Spleen (tissue), 11 donors: ENCODE results near the gene DCLRE1A. TPM values are rescaled to one million over a fixed set of nuclear protein-coding genes. Genes with fewer than 3 reads are reported as not detected.

Experiments
- DNase-seq: peaks from one replicate; pipeline ENCODE4 v3.0.0-alpha.2; 2020
- H3K27ac ChIP-seq, 8 donors: fragments of 200-600 bp; sonication (generic) in 7 of 8; 1 replicate in 4 of 8; 2 replicates in 4 of 8; pipeline versions ENCODE4 v1.5.0 to v1.8.0; 2016 to 2021; ENCODE audit warnings: inconsistent platforms in 4 of 8, mild to moderate bottlenecking in 4 of 8, moderate library complexity in 1 of 8
- H3K27me3 ChIP-seq, 7 donors: fragments of 200-600 bp; sonication (generic) in 6 of 7; replicated peaks in 1 of 7; 1 replicate in 4 of 7; 2 replicates in 3 of 7; pipeline versions ENCODE4 v1.5.0 to v1.8.0; 2016 to 2021; ENCODE audit warnings: inconsistent platforms in 3 of 7, mild to moderate bottlenecking in 1 of 7
- H3K36me3 ChIP-seq, 6 donors: fragments of 200-600 bp; sonication (generic) in 5 of 6; 1 replicate in 4 of 6; 2 replicates in 2 of 6; pipeline versions ENCODE4 v1.5.0 to v1.8.0; 2016 to 2021; ENCODE audit warnings: inconsistent platforms in 2 of 6
- H3K4me1 ChIP-seq, 6 donors: fragments of 200-600 bp; sonication (generic) in 5 of 6; 1 replicate in 3 of 6; 2 replicates in 3 of 6; pipeline versions ENCODE4 v1.5.0 to v1.8.0; 2016 to 2021; ENCODE audit warnings: inconsistent platforms in 3 of 6
- H3K4me3 ChIP-seq, 8 donors: fragments of 200-600 bp; sonication (generic) in 7 of 8; 1 replicate in 4 of 8; 2 replicates in 4 of 8; pipeline versions ENCODE4 v1.5.0 to v1.8.0; 2016 to 2021; ENCODE audit warnings: inconsistent platforms in 4 of 8, mild to moderate bottlenecking in 4 of 8, moderate library complexity in 2 of 8
- H3K9me3 ChIP-seq, 8 donors: fragments of 200-600 bp; sonication (generic) in 7 of 8; 1 replicate in 4 of 8; 2 replicates in 4 of 8; pipeline versions ENCODE4 v1.5.0 to v1.8.0; 2016 to 2021; ENCODE audit warnings: inconsistent platforms in 4 of 8
- POLR2A ChIP-seq, 3 donors: fragments of 450-650 bp; IDR thresholded peaks; one replicate each; pipeline ENCODE4 v1.5.1; 2017; ENCODE audit warnings: antibody characterized with exemption in 3 of 3, mild to moderate bottlenecking in 1 of 3
- POLR2AphosphoS5 ChIP-seq, 3 donors: sonication (generic); formaldehyde crosslinking; IDR thresholded peaks; one replicate each; pipeline ENCODE4 v1.5.1; 2017; ENCODE audit warnings: antibody characterized with exemption in 3 of 3
- WGBS, 5 donors: extraction: QIAGEN DNeasy Blood & Tissue Kit in 3 of 5; methylation state at CpG; one replicate each; pipeline versions ENCODE4 v1.1.5 to v1.1.7; 2013 to 2018; 5-methylcytosine and 5-hydroxymethylcytosine counted together
- intact Hi-C: fragments of 100-400 bp; cut with DNase I; formaldehyde crosslinking; loops from one replicate; pipeline ENCODE4 v1.15.0; 2023; ENCODE audit warnings: low total_unique reads
- polyA plus RNA-seq, 3 donors: library from polyadenylated mRNA; stranded (reverse); fragments of 200-250 nt; gene quantifications; one replicate each; pipeline ENCODE4 v1.2.1, GENCODE V29; 2013
- total RNA-seq, 7 donors: library from RNA; depleted of rRNA in 3 of 7; stranded (reverse); fragments of >200 nt in 3 of 7; fragmentation: NEBNext Ultra II Directional in 4 of 7; extraction: Animal tissue kit (Norgen Biotek cat#: 25700) in 4 of 7; gene quantifications; one replicate each; pipeline versions ENCODE4 v1.1.0 to v1.2.1, GENCODE V29; 2016 to 2021
- TF ChIP-seq, protein P1 (sequence below), 11 experiments: fragments of 200-600 bp in 7 of 11; fragments of 450-650 bp in 4 of 11; sonication (generic) in 4 of 11; IDR thresholded peaks in 8 of 11; conservative IDR thresholded peaks in 3 of 11; 1 replicate in 7 of 11; 2 replicates in 4 of 11; pipeline versions ENCODE4 v1.4.0 to v1.8.0; 2016 to 2021; ENCODE audit warnings: antibody characterized with exemption in 11 of 11, inconsistent platforms in 4 of 11, mild to moderate bottlenecking in 1 of 11
- donor health status: healthy with polysubstance abuse.
- donor health status: DM: no; HTN: no; CAD: no; lungs with moderate emphysema.
- donor health status: DM: no; HTN: no; CAD: no.
- donor health status: Bipolar disorder and iron deficiency.
- donor health status: healthy.
- donor health status: DM: no; HTN: no; CAD: no.
- donor health status: DM: yes; HTN: yes; CAD: no.

Gene DCLRE1A
- total and polyA plus RNA-seq, 10 donors = 2.1 to 8.3 (median 6.0) TPM

DNA sequence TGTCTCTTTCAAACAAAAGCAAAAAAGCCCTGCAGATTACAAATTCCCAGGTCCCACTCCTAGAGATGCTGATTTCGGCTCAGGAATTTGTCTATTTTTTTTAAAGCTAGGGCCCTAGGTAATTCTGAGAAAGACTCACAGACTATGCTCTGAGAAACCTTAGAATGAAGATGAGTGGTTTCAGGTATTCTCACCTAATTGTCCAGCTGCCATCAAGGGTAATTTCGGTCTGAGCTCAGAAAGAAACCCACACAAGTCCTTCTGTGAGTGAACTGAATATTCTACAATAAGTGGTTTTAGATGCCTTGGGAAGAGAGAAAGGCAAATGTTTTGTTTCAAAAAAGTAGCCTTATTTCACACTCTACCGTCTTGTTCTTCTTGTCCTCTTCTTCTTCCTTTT is 45.7 kb downstream of the DCLRE1A start:
- intact Hi-C loops = no loop called here
- no peak overlapping the region for H3K27ac ChIP-seq
- no peak for DNase-seq
- TF ChIP-seq POLR2A (IDR thresholded peaks at IDR 0.05) (no peak), POLR2AphosphoS5 (IDR thresholded peaks at IDR 0.05) (no peak)
- TF ChIP-seq, protein P1, sequence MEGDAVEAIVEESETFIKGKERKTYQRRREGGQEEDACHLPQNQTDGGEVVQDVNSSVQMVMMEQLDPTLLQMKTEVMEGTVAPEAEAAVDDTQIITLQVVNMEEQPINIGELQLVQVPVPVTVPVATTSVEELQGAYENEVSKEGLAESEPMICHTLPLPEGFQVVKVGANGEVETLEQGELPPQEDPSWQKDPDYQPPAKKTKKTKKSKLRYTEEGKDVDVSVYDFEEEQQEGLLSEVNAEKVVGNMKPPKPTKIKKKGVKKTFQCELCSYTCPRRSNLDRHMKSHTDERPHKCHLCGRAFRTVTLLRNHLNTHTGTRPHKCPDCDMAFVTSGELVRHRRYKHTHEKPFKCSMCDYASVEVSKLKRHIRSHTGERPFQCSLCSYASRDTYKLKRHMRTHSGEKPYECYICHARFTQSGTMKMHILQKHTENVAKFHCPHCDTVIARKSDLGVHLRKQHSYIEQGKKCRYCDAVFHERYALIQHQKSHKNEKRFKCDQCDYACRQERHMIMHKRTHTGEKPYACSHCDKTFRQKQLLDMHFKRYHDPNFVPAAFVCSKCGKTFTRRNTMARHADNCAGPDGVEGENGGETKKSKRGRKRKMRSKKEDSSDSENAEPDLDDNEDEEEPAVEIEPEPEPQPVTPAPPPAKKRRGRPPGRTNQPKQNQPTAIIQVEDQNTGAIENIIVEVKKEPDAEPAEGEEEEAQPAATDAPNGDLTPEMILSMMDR (IDR thresholded peaks at IDR 0.05 in 8 of 11, conservative IDR thresholded peaks at IDR 0.05 in 3 of 11) = no peak
- no peak overlapping the region for H3K4me3 ChIP-seq
- 73 to 88% (median 77%) methylated on average over 3 of the region's 3 CpGs for WGBS, 5 donors
- peaks cover 0 to 2% (median under 1%) of the 10 kb centered on the region in 6 donors for H3K4me1 ChIP-seq
- peaks cover 0 to 10% (median 0%) of the 10 kb centered on the region in 7 donors for H3K27me3 ChIP-seq
- H3K36me3 ChIP-seq = no peaks in the 10 kb centered on the region
- H3K9me3 ChIP-seq = no peaks in the 10 kb centered on the region

DNA sequence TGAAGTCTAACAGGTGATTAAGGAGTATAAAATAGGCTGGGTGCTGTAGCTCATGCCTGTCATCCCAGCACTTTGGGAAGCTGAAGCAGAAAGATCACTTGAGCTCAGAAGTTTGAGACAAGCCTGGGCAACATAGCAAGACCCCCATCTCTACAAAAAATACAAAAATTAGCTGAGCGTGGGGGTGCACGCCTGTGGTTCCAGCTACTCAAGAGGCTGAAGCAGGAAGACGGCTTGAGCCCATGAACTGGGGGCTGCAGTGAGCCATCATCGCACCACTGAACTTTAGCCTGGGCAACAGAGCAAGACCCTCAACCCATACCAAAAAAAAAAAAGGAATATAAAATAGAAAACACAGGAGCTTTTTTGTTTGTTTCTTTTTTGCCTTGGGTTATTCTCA is 47.4 kb downstream of the DCLRE1A start:
- Histone ChIP-seq H3K4me3 (no peak overlapping the region), H3K4me1 (peaks cover 0 to 5% (median 1%) of the 10 kb centered on the region in 6 donors), H3K9me3 (no peaks in the 10 kb centered on the region), H3K27me3 (peaks cover 0 to 10% (median 0%) of the 10 kb centered on the region in 7 donors), H3K36me3 (no peaks in the 10 kb centered on the region), H3K27ac (no peak overlapping the region)
- intact Hi-C loops = no loop called here
- TF ChIP-seq POLR2A (IDR thresholded peaks at IDR 0.05) (no peak), POLR2AphosphoS5 (IDR thresholded peaks at IDR 0.05) (no peak)
- TF ChIP-seq, protein P1 (IDR thresholded peaks at IDR 0.05 in 8 of 11, conservative IDR thresholded peaks at IDR 0.05 in 3 of 11) = no peak
- 93 to 99% (median 96%) methylated on average over 4 of the region's 4 CpGs for WGBS, 5 donors
- DNase-seq = no peak

DNA sequence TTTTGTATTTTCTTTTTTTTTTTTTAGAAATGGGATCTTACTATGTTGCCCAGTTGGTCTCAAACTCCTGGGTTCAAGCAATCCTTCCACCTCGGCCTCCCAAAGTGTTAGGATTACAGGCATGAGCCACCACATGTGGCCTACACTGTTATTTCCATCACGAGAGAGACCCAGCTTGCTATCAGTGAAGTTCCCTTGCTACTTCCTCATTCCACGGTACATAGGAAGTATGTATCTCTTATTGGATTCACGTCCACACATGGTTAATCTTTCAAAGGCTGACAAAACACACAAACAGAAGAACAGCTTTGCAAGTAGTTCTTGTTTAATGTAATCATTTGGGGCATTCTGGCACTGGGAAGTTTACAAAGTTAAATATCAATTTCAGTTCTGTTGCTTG is 50.9 kb downstream of the DCLRE1A start:
- no peaks in the 10 kb centered on the region for H3K36me3 ChIP-seq
- WGBS, 5 donors = 18 to 32% (median 31%) methylated on average over 4 of the region's 4 CpGs
- no peaks in the 10 kb centered on the region for H3K9me3 ChIP-seq
- peaks cover 0 to 10% (median 1%) of the 10 kb centered on the region in 6 donors for H3K4me1 ChIP-seq
- H3K4me3 ChIP-seq = no peak overlapping the region
- peaks cover 0 to 5% (median 0%) of the 10 kb centered on the region in 7 donors for H3K27me3 ChIP-seq
- no peak overlapping the region for H3K27ac ChIP-seq
- intact Hi-C loops = no loop called here
- TF ChIP-seq, protein P1 (IDR thresholded peaks at IDR 0.05 in 8 of 11, conservative IDR thresholded peaks at IDR 0.05 in 3 of 11) = no peak
- no peak for TF ChIP-seq POLR2A (IDR thresholded peaks at IDR 0.05)
- TF ChIP-seq POLR2AphosphoS5 (IDR thresholded peaks at IDR 0.05) = no peak
- DNase-seq = no peak

DNA sequence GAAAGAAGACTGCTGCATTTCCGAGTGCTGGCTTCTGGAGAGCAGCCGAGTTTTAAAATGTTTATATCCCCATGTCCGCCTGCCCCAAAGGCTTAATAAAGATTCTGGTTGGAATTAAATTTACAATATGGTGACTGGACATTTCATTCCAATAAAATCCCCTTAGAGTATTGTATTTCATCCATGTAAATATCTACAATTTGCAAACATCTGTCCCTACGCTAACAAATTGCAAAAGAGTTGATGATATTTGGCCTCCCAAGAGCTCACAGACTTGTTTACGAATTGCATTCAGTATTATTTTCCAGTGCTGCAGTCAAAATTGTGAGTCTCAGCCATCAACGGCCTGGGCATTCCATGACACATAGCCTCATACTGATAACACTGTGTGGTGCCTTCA is 52.3 kb downstream of the DCLRE1A start:
- Histone ChIP-seq H3K4me3 (no peak overlapping the region), H3K27ac (no peak overlapping the region), H3K27me3 (peaks cover 0 to 5% (median 0%) of the 10 kb centered on the region in 7 donors), H3K36me3 (no peaks in the 10 kb centered on the region), H3K4me1 (peaks cover 0 to 10% (median 1%) of the 10 kb centered on the region in 6 donors), H3K9me3 (no peaks in the 10 kb centered on the region)
- WGBS, 5 donors = 92 to 97% (median 94%) methylated on average over 6 of the region's 6 CpGs
- intact Hi-C loops = no loop called here
- TF ChIP-seq, protein P1 (IDR thresholded peaks at IDR 0.05 in 8 of 11, conservative IDR thresholded peaks at IDR 0.05 in 3 of 11) = no peak
- TF ChIP-seq POLR2A (IDR thresholded peaks at IDR 0.05) (no peak), POLR2AphosphoS5 (IDR thresholded peaks at IDR 0.05) (no peak)
- no peak for DNase-seq
